Fibroblast of mammary gland (primary cell): ENCODE data around the gene SYMPK.
"Not testable (repeated sequence)": the region's sequence is repeated elsewhere in the genome, so short reads cannot be mapped to it uniquely, and the experiment has no call there.

Experiments
- DNase-seq: peaks from one replicate; pipeline ENCODE4 v3.0.0-alpha.2; 2010; ENCODE audit warnings: low read depth
- H3K4me3 ChIP-seq: 2 replicates; pipeline ENCODE4 v1.5.1; 2011; ENCODE audit warnings: low read depth, mild to moderate bottlenecking, low read length, moderate library complexity; ENCODE audit not compliant: control insufficient read depth
- TF ChIP-seq, protein P1 (sequence below): conservative IDR thresholded peaks from 2 replicates; pipeline ENCODE4 v1.5.1; 2011; ENCODE audit warnings: low read depth, low read length, inconsistent platforms; ENCODE audit not compliant: control insufficient read depth, insufficient read depth

The SYMPK gene

DNA sequence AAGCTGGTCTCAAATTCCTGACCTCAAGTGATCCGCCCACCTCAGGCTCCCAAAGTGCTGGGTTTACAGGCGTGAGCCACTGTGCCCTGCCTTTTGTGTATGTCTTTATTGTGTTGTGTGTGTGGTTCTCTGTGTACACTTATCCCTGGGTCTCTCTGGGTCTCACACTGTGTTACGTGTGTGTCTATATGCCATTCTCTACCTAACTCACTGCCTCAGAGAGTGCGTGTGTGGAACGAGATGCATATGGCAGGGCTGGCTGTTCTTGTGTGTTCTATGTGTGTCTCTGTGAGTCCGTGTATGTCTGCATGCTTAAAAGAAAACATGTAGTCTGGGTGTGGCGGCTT, 11.6 kb upstream of the SYMPK start:
- no peak overlapping the region for H3K4me3 ChIP-seq
- DNase-seq: no peak
- TF ChIP-seq, protein P1, sequence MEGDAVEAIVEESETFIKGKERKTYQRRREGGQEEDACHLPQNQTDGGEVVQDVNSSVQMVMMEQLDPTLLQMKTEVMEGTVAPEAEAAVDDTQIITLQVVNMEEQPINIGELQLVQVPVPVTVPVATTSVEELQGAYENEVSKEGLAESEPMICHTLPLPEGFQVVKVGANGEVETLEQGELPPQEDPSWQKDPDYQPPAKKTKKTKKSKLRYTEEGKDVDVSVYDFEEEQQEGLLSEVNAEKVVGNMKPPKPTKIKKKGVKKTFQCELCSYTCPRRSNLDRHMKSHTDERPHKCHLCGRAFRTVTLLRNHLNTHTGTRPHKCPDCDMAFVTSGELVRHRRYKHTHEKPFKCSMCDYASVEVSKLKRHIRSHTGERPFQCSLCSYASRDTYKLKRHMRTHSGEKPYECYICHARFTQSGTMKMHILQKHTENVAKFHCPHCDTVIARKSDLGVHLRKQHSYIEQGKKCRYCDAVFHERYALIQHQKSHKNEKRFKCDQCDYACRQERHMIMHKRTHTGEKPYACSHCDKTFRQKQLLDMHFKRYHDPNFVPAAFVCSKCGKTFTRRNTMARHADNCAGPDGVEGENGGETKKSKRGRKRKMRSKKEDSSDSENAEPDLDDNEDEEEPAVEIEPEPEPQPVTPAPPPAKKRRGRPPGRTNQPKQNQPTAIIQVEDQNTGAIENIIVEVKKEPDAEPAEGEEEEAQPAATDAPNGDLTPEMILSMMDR: no peak

DNA sequence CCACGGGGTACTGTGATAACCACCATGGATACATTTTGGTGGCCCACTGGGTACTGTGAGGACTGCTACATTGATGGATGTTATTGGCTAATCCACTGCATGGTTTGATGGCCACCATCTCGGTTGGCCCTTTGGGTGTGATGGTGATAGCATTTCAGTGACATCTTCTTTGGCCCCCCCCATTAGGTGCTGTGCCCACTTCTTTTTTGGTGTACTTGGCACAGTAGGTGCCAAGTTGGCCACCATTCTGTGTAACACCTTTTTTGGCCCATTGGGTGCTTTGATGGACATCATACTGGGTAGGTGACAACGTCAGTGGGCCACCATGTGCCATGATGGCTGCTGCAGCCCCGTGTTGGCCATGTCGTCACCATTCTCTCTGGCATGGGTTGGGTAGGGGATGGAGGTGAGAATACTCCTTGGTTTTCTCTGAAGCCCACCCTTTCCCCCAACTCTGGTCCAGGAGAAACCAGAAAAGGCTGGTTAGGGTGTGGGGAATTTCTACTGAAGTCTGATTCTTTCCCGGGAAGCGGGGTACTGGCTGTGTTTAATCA, 10.3 kb upstream of the SYMPK start:
- H3K4me3 ChIP-seq: no peak overlapping the region
- DNase-seq: no peak
- TF ChIP-seq, protein P1: no peak

DNA sequence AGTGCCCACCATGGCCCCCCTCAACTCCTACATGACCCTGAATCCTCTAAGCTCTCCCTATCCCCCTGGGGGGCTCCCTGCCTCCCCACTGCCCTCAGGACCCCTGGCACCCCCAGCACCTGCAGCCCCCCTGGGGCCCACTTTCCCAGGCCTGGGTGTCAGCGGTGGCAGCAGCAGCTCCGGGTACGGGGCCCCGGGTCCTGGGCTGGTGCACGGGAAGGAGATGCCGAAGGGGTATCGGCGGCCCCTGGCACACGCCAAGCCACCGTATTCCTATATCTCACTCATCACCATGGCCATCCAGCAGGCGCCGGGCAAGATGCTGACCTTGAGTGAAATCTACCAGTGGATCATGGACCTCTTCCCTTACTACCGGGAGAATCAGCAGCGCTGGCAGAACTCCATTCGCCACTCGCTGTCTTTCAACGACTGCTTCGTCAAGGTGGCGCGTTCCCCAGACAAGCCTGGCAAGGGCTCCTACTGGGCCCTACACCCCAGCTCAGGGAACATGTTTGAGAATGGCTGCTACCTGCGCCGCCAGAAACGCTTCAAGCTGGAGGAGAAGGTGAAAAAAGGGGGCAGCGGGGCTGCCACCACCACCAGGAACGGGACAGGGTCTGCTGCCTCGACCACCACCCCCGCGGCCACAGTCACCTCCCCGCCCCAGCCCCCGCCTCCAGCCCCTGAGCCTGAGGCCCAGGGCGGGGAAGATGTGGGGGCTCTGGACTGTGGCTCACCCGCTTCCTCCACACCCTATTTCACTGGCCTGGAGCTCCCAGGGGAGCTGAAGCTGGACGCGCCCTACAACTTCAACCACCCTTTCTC, 9.4 kb upstream of the SYMPK start:
- TF ChIP-seq, protein P1: no peak
- H3K4me3 ChIP-seq: no peak overlapping the region
- no peak for DNase-seq

DNA sequence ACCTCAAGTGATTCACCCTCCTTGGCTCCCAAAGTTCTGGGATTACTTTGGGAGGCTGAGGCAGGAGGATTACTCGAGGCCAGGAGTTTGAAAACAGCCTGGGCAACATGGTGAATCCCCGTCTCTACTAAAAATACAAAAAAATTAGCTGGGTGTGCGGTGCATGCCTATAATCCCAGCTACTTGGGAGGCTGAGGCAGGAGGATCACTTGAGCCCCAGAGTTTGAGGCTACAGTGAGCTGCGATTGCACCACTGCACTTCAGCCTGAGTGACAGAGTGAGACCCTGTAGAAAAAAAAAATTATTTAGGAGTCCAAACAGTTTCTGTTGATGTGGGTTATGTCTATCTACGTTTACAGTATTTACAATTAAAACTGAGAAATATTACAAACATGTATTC, 7.9 kb upstream of the SYMPK start:
- DNase-seq: no peak
- TF ChIP-seq, protein P1: no peak
- no peak overlapping the region for H3K4me3 ChIP-seq

DNA sequence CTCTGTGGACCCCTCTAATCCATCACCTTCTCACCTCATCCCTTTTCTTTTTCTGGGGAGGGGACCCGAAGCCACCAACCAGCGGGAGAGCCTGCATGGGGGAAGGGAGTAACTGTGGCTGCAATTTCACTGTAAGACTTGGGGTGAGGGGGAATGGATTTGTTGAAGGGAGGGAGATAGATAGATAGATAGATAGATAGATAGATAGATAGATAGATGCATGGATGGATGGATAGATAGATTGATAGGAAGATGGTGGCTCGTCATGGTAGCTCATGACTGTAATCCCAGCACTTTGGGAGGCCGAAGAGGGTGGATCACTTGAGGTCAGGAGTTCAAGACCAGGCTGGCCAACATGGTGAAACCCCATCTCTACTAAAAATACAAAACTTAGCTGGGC, 4.3 kb upstream of the SYMPK start:
- not testable (repeated sequence) for H3K4me3 ChIP-seq, DNase-seq

DNA sequence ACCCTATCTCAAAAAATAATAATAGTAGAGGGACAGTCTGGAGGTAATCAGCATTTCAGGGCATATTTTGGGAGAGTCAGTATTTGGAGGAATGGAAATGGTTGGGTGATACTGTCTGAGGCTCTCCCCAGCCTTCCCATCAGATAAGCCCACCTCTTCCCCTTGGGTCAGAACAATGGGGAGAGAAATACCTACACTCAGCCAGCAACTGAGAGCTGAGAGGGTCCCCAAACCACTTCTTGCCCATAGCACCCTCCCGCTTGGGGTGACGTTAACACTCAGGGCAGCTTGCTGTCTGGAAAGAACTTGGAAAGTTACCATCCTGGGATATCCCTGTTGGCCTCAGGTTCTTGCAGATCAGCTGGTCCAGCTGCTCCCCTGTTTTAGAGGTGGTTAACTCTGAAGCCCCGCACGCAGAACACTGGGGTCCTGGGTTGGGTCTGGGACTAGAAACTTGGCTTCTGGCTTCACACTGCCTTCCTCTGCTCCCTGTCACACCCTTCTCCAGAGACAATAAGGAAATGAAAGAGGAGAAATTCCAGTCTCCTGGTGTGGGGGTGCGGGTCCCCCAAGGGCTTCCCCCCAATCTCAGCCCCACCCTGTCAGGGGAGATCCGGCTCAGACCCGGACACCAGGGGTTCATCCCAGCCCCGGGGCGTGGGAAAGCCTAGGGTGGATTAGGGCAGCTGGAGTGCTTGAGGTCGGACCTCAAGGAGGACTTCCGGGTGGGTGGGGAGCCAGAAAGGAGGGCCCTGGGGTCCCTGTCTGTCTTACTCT, 3.6 kb upstream of the SYMPK start:
- no peak for DNase-seq
- TF ChIP-seq, protein P1: no peak
- no peak overlapping the region for H3K4me3 ChIP-seq
